Activated CD8-positive, alpha-beta T cell treated with anti-CD3 and anti-CD28 coated beads, Interleukin-2, amount 10 ng/mL, durations not matched to agents 7 days and 5 days (primary cell): ENCODE data around the gene CCDC183. TPM values are rescaled to one million over a fixed set of nuclear protein-coding genes. Genes with fewer than 3 reads are reported as not detected.
"Not testable (repeated sequence)": the region's sequence is repeated elsewhere in the genome, so short reads cannot be mapped to it uniquely, and the experiment has no call there.

Experiments
- ATAC-seq: fragments of 150-1000 bp; cut with Tn5 transposase; one replicate; pipeline ENCODE4 v1.10.0; 2021; ENCODE audit warnings: moderate library complexity
- CTCF ChIA-PET: fragments of 350-600 bp; sonication (Branson Sonifier 250); formaldehyde crosslinking; loops from one replicate; lab custom pipeline; 2021; ENCODE audit warnings: antibody characterized with exemption; lab: Charles Lee
- POLR2A ChIA-PET: fragments of 350-600 bp; sonication (Branson Sonifier 250); formaldehyde crosslinking; loops from one replicate; lab custom pipeline; 2021; ENCODE audit warnings: antibody characterized with exemption; lab: Charles Lee
- DNase-seq: peaks from one replicate; pipeline ENCODE4 v3.0.0-alpha.2; 2020
- H3K27ac Mint-ChIP-seq: one replicate; pipeline ENCODE4 v1.8.0; 2021; ENCODE audit warnings: mild to moderate bottlenecking, mixed read lengths
- H3K27me3 Mint-ChIP-seq: one replicate; pipeline ENCODE4 v1.8.0; 2021; ENCODE audit warnings: low read depth, mixed read lengths
- H3K36me3 Mint-ChIP-seq: one replicate; pipeline ENCODE4 v1.8.0; 2021; ENCODE audit warnings: low read depth, mixed read lengths
- H3K4me1 Mint-ChIP-seq: one replicate; pipeline ENCODE4 v1.8.0; 2021; ENCODE audit warnings: low read depth, mixed read lengths
- H3K4me3 Mint-ChIP-seq: one replicate; pipeline ENCODE4 v1.8.0; 2021; ENCODE audit warnings: mild to moderate bottlenecking, mixed read lengths
- H3K9me3 Mint-ChIP-seq: one replicate; pipeline ENCODE4 v1.8.0; 2022; ENCODE audit warnings: mixed read lengths; ENCODE audit not compliant: insufficient read depth
- total RNA-seq, 2 experiments: library from RNA; stranded (reverse); gene quantifications; one replicate each; pipeline ENCODE4 v1.2.3, GENCODE V29; 2021

The CCDC183 gene
- total RNA-seq, 2 experiments from 2014 or later, result 0.26 to 0.44 TPM

DNA sequence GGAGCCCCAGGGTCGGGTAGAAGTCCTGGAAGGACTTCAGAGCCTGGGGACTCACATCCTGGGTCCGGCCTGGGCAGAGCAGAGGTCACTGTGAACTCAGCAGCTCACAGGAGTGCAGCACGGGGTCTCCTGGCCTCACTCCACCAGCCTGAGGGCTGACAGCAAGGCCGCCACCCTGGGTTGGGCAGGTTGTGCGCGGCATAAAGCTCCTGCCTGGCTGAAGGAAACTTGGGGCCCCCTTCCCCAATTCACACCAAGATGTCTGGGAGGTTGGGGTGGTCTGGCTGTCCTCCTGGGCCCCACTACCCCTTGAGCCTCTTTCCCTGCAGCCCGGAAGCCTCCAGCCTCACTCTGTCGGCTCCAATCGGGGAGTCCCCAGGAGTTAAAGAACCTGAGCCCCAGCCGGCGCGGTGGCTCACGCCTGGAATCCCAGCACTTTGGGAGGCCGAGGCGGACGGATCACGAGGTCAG lies 33.9 kb upstream of the CCDC183 start:
- DNase-seq (no peak), ATAC-seq (no peak)
- H3K36me3 Mint-ChIP-seq, result no peaks in the 10 kb centered on the region
- no peak overlapping the region for H3K27ac Mint-ChIP-seq
- H3K4me3 Mint-ChIP-seq, result no peak overlapping the region
- peaks cover 11% of the 10 kb centered on the region for H3K4me1 Mint-ChIP-seq
- H3K9me3 Mint-ChIP-seq, result no peaks in the 10 kb centered on the region
- ChIA-PET CTCF (no interaction called here), POLR2A (no interaction called here)
- no peaks in the 10 kb centered on the region for H3K27me3 Mint-ChIP-seq

GRCh38 chr9:136762915-136763648 lies 33.1 kb upstream of the CCDC183 start:
- peaks cover 11% of the 10 kb centered on the region for H3K4me1 Mint-ChIP-seq
- DNase-seq, result peak; percentile 57
- no peaks in the 10 kb centered on the region for H3K36me3 Mint-ChIP-seq
- ChIA-PET CTCF (interaction anchor here (1.0 kb wide), 1 partner anchor 34 kb away, joined by 3 read pairs; no protein-coding TSS in a partner anchor), POLR2A (no interaction called here)
- H3K27ac Mint-ChIP-seq, result no peak overlapping the region
- H3K4me3 Mint-ChIP-seq, result no peak overlapping the region
- H3K27me3 Mint-ChIP-seq, result no peaks in the 10 kb centered on the region
- no peaks in the 10 kb centered on the region for H3K9me3 Mint-ChIP-seq
- peak; percentile 50 for ATAC-seq

GRCh38 chr9:136763649-136764035 lies 32.5 kb upstream of the CCDC183 start:
- no peak for ATAC-seq

DNA sequence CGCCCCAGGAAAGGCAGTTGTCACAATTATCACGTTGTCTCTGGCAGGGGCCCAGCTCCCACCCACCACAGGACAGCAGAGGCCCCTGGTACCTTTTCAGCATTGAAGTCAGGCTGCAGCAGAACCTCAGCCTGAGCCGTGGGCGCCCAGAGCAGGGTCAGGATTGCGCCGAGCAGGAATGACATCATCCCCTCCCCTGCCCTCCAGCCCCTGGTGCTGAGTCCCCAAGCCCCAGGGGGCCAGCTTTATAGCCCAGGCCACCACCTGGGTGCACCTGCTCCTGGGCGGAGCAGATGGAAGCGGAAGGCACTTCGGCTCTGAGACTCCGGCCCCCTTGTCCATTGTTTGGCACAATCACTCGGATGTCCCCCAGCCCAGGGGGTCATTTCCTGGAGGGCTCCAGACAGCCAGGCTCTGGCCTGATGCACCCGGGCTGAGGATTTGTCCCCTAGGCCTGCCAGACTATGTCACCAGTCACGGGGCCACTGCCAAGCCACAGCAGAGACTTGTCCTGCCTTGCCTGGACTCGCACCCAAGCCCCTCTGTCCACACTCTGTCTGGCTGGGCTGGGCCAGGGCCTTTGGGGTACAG lies 31.7 kb upstream of the CCDC183 start, which contains the start of gene LCN15:
LCN15 (minus strand) TSS at position 218 of the 591 bp plus-strand sequence; CDS start at position 188, 30 bp downstream.
- ChIA-PET POLR2A (interaction anchor here (1.4 kb wide), 1 partner anchor 37 kb away, joined by 5 read pairs; no protein-coding TSS in a partner anchor), CTCF (no interaction called here)
- H3K36me3 Mint-ChIP-seq, result no peaks in the 10 kb centered on the region
- H3K27me3 Mint-ChIP-seq, result no peaks in the 10 kb centered on the region
- no peak within 1 kb of the TSS for H3K4me3 Mint-ChIP-seq
- H3K4me1 Mint-ChIP-seq, result peaks cover 11% of the 10 kb centered on the region
- no peaks in the 10 kb centered on the region for H3K9me3 Mint-ChIP-seq
- DNase-seq, result no peak
- no peak within 1 kb of the TSS for H3K27ac Mint-ChIP-seq
- no peak for ATAC-seq

More at GRCh38 chr9:136763649-136764035, 32.5 kb upstream of the CCDC183 start:
- POLR2A ChIA-PET, result interaction anchor here (1.4 kb wide), 1 partner anchor 36 kb away, joined by 5 read pairs; no protein-coding TSS in a partner anchor
- Mint-ChIP-seq H3K27ac (no peak overlapping the region), H3K9me3 (no peaks in the 10 kb centered on the region), H3K27me3 (no peaks in the 10 kb centered on the region), H3K36me3 (no peaks in the 10 kb centered on the region), H3K4me3 (no peak overlapping the region), H3K4me1 (peaks cover 11% of the 10 kb centered on the region)
- DNase-seq, result no peak
- CTCF ChIA-PET, result interaction anchor here (1.0 kb wide), 1 partner anchor 35 kb away, joined by 3 read pairs; no protein-coding TSS in a partner anchor

GRCh38 chr9:136765041-136765440 lies 31.1 kb upstream of the CCDC183 start:
- Mint-ChIP-seq H3K27me3 (no peaks in the 10 kb centered on the region), H3K9me3 (no peaks in the 10 kb centered on the region), H3K4me1 (peaks cover 11% of the 10 kb centered on the region), H3K36me3 (no peaks in the 10 kb centered on the region), H3K4me3 (no peak overlapping the region), H3K27ac (no peak overlapping the region)
- ATAC-seq, result no peak
- ChIA-PET CTCF (no interaction called here), POLR2A (interaction anchor here (1.4 kb wide), 1 partner anchor 37 kb away, joined by 5 read pairs; no protein-coding TSS in a partner anchor)
- DNase-seq, result no peak

GRCh38 chr9:136765745-136766409 lies 30.3 kb upstream of the CCDC183 start:
- ChIA-PET CTCF (interaction anchor here (0.9 to 1.7 kb wide), 5 partner anchors 8 to 269 kb away, joined by 3 to 6 read pairs (median 4); partner anchors contain the start of gene LCN8), POLR2A (interaction anchor here (1.2 kb wide), 1 partner anchor 39 kb away, joined by 4 read pairs; no protein-coding TSS in a partner anchor)
- not testable (repeated sequence) for H3K27me3 Mint-ChIP-seq, H3K9me3 Mint-ChIP-seq, H3K27ac Mint-ChIP-seq, DNase-seq, H3K36me3 Mint-ChIP-seq, ATAC-seq, H3K4me3 Mint-ChIP-seq
- H3K4me1 Mint-ChIP-seq, result peaks cover 11% of the 10 kb centered on the region

DNA sequence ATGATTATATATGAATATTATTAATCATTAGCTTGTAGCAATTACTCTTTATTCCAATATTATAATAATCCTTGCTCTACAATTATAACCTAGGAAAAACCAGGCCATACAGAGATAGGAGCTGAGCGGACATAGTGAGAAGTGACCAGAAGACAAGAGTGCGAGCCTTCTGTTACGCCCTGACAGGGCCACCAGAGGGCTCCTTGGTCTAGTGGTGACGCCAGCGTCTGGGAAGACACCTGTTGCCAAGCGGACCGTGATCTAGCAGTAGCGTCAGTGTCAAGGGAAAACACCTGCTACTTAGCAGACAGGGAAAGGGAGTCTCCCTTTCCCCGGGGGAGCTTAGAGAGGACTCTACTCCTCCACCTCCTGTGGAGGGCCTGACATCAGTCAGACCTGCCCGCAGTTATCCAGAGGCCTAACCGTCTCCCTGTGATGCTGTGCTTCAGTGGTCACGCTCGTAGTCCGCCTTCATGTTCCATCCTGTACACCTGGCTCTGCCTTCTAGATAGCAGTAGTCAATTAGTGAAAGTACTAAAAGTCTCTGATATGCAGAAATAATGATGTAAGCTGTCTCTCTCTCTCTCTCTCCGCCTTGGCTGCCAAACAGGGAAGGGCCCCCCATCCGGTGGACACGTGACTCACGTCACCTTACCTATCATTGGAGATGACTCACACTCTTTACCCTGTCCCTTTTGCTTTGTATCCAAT lies 29.6 kb upstream of the CCDC183 start:
- H3K4me3 Mint-ChIP-seq, H3K27me3 Mint-ChIP-seq, ATAC-seq, H3K27ac Mint-ChIP-seq, H3K36me3 Mint-ChIP-seq, H3K9me3 Mint-ChIP-seq: not testable (repeated sequence)
- ChIA-PET CTCF (interaction anchor here (0.9 to 1.7 kb wide), 5 partner anchors 9 to 268 kb away, joined by 3 to 6 read pairs (median 4); partner anchors contain the start of gene LCN8), POLR2A (interaction anchor here (0.6 to 1.2 kb wide), 2 partner anchors 37 to 40 kb away, joined by 3 to 4 read pairs; no protein-coding TSS in a partner anchor)
- peaks cover 11% of the 10 kb centered on the region for H3K4me1 Mint-ChIP-seq
- DNase-seq, result peak; percentile 58

- DNase-seq (peak; percentile 65), ATAC-seq (peak; percentile 78)
- ChIA-PET CTCF (interaction anchor here (0.8 to 1.2 kb wide), 3 partner anchors 8 to 42 kb away, joined by 4 to 5 read pairs (median 5); no protein-coding TSS in a partner anchor), POLR2A (no interaction called here)
- Mint-ChIP-seq H3K4me1 (peaks cover 17% of the 10 kb centered on the region), H3K27ac (no peak overlapping the region), H3K27me3 (no peaks in the 10 kb centered on the region), H3K9me3 (peaks cover 5% of the 10 kb centered on the region), H3K36me3 (no peaks in the 10 kb centered on the region), H3K4me3 (no peak overlapping the region)
These were observed 26.4 kb upstream of the CCDC183 start for GRCh38 chr9:136769710-136770191.

DNA sequence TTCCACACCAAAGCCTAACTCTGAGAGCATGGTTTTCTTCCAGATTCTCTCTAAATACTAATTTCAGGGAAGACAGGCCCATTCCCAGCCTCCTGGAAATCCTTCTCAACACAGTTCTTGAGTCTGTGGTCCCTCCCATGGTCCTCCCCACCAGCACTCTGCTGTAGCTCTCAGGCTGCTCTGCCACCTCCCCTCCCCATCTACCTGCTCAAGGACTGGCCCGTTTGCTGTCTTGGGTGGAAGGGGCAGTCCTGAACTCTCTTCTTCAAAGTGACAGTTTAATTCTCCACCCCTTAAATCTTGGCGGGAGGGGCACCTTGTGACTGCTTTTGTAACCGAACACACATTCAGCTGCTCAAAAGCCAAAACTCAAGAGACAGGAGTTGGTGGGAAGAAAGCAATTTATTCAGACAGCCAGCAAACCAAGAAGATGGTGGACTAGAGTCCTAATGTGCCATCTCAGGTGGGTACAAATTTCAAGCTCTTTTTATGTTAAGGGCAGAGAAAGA lies 24.2 kb upstream of the CCDC183 start:
- peaks cover under 1% of the 10 kb centered on the region for H3K27me3 Mint-ChIP-seq
- H3K9me3 Mint-ChIP-seq, result peaks cover 5% of the 10 kb centered on the region
- no peak overlapping the region for H3K4me3 Mint-ChIP-seq
- H3K36me3 Mint-ChIP-seq, result no peaks in the 10 kb centered on the region
- ChIA-PET POLR2A (no interaction called here), CTCF (interaction anchor here (1.2 kb wide), 2 partner anchors 12 to 45 kb away, joined by 3 read pairs; no protein-coding TSS in a partner anchor)
- peaks cover 7% of the 10 kb centered on the region for H3K4me1 Mint-ChIP-seq
- no peak overlapping the region for H3K27ac Mint-ChIP-seq
- no peak for DNase-seq
- no peak for ATAC-seq

DNA sequence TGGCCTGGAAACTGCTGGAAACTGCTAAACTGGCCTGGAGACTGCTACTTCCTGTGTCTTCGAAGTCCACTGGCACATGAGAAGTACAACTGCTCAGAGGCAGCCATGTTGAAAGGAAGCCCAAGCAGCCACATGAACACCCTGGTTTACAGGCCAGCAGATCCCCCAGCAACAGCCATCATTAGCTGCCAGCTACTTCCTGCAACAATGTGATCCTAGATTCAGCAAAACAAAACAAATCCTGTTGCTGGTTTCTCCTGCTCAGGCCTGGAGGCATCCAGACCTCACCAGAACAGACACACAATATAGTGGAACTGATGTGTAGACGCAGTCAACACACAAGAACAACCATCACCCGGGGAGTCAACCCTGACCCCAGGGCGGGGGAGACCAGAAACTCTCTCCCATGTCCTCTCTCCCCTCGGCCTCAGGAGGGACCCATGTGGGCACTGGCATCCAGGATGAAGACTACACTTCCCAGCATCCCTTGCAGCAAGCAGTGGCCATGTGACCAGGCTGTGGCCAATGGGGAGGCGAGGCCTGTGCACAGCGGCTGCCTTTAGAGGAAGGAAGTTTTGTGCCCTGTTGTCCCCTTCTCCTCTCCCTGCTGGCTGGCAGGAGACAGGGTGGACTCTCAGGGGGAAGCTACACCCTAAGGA lies 22.6 kb upstream of the CCDC183 start:
- H3K4me1 Mint-ChIP-seq, result peaks cover 6% of the 10 kb centered on the region
- peaks cover 5% of the 10 kb centered on the region for H3K9me3 Mint-ChIP-seq
- no peak overlapping the region for H3K27ac Mint-ChIP-seq
- POLR2A ChIA-PET, result no interaction called here
- H3K27me3 Mint-ChIP-seq, result peaks cover 9% of the 10 kb centered on the region
- no peaks in the 10 kb centered on the region for H3K36me3 Mint-ChIP-seq
- DNase-seq (peak; percentile 47), ATAC-seq (peak; percentile 66)
- H3K4me3 Mint-ChIP-seq, result no peak overlapping the region
- CTCF ChIA-PET, result no interaction called here
